Mesendoderm (in vitro differentiated cells): ENCODE measurements around the gene MFAP4.

Experiments used
- DNase-seq: peaks from one replicate; pipeline ENCODE4 v3.0.0; 2013
- H2AK5ac ChIP-seq: 2 replicates; pipeline ENCODE4 v1.6.1; 2013; ENCODE audit warnings: low read length, inconsistent platforms
- H2BK120ac ChIP-seq: 2 replicates; pipeline ENCODE4 v1.6.1; 2013; ENCODE audit warnings: low read depth, mild to moderate bottlenecking, low read length, moderate library complexity, mixed read lengths
- H2BK15ac ChIP-seq: replicated peaks from 2 replicates; pipeline ENCODE4 v1.6.1; 2013; ENCODE audit warnings: low read depth, mild to moderate bottlenecking, moderate library complexity
- H2BK5ac ChIP-seq: 2 replicates; pipeline ENCODE4 v1.6.1; 2013; ENCODE audit warnings: low read length, inconsistent platforms
- H3K18ac ChIP-seq: 2 replicates; pipeline ENCODE4 v1.6.1; 2013; ENCODE audit warnings: mild to moderate bottlenecking, low read length, mixed read lengths
- H3K23ac ChIP-seq: one replicate; pipeline ENCODE4 v1.6.1; 2013; ENCODE audit warnings: low read length
- H3K27ac ChIP-seq: 2 replicates; pipeline ENCODE4 v1.5.1; 2013; ENCODE audit warnings: low read depth, mild to moderate bottlenecking, inconsistent platforms, low read length, moderate library complexity
- H3K27me3 ChIP-seq: 2 replicates; pipeline ENCODE4 v1.6.1; 2013; ENCODE audit warnings: low read length, control low read depth, mild to moderate bottlenecking, inconsistent platforms; ENCODE audit not compliant: insufficient read depth, poor library complexity
- H3K36me3 ChIP-seq: 2 replicates; pipeline ENCODE4 v1.6.1; 2013; ENCODE audit warnings: low read length, inconsistent platforms; ENCODE audit not compliant: control insufficient read depth, insufficient read depth
- H3K4ac ChIP-seq: one replicate; pipeline ENCODE4 v1.6.1; 2013; ENCODE audit warnings: low read depth, mild to moderate bottlenecking, low read length, moderate library complexity
- H3K4me1 ChIP-seq: 2 replicates; pipeline ENCODE4 v1.6.1; 2013; ENCODE audit warnings: low read depth, low read length, inconsistent platforms; ENCODE audit not compliant: control insufficient read depth
- H3K4me2 ChIP-seq: 2 replicates; pipeline ENCODE4 v1.6.1; 2013; ENCODE audit warnings: low read length
- H3K4me3 ChIP-seq: 2 replicates; pipeline ENCODE4 v1.5.1; 2013; ENCODE audit warnings: mild to moderate bottlenecking, low read length
- H3K56ac ChIP-seq: one replicate; pipeline ENCODE4 v1.6.1; 2013; ENCODE audit warnings: low read length
- H3K79me1 ChIP-seq: 2 replicates; pipeline ENCODE4 v1.6.1; 2013; ENCODE audit warnings: low read length, inconsistent platforms
- H3K79me2 ChIP-seq: 2 replicates; pipeline ENCODE4 v1.6.1; 2013; ENCODE audit warnings: mild to moderate bottlenecking, low read length; ENCODE audit not compliant: control insufficient read depth, insufficient read depth
- H3K9ac ChIP-seq: 2 replicates; pipeline ENCODE4 v1.6.1; 2013; ENCODE audit warnings: low read length, inconsistent platforms
- H4K5ac ChIP-seq: one replicate; pipeline ENCODE4 v1.6.1; 2013; ENCODE audit warnings: low read length
- H4K8ac ChIP-seq: one replicate; pipeline ENCODE4 v1.6.1; 2013; ENCODE audit warnings: low read depth, mild to moderate bottlenecking, control low read depth, low read length, moderate library complexity
- WGBS: extraction: QIAGEN DNeasy Blood & Tissue Kit; methylation state at CpG from one replicate; pipeline ENCODE4 v1.1.7; 2013; ENCODE audit warnings: low lambda C conversion rate, missing lambda C conversion rate; ENCODE audit not compliant: insufficient coverage; ENCODE audit errors: extremely low coverage; 5-methylcytosine and 5-hydroxymethylcytosine counted together

MFAP4 gene

GRCh38 chr17:19424934-19425868, 38.2 kb upstream of the MFAP4 start:
- Histone ChIP-seq H3K4me3 (no peak overlapping the region), H4K8ac (no peak overlapping the region), H3K27ac (no peak overlapping the region), H3K23ac (no peak overlapping the region), H3K36me3 (no peaks in the 10 kb centered on the region), H3K4me2 (no peak overlapping the region), H3K56ac (no peak overlapping the region), H3K18ac (peak overlapping the region; percentile 90), H3K4ac (peak overlapping the region; percentile 85), H4K5ac (no peak overlapping the region), H3K4me1 (peaks cover 3% of the 10 kb centered on the region), H3K79me1 (no peaks in the 10 kb centered on the region), H3K79me2 (no peaks in the 10 kb centered on the region), H3K27me3 (no peaks in the 10 kb centered on the region), H2BK5ac (no peak overlapping the region), H3K9ac (no peak overlapping the region), H2AK5ac (no peak overlapping the region), H2BK15ac (no peak overlapping the region), H2BK120ac (peak overlapping the region; percentile 36)
- DNase-seq: no peak
- no CpG with 5 or more reads among the region's 8 CpGs for WGBS

GRCh38 chr17:19421926-19422325, 34.9 kb upstream of the MFAP4 start:
- no peaks in the 10 kb centered on the region for H3K27me3 ChIP-seq
- no peak overlapping the region for H2BK15ac ChIP-seq
- peaks cover 3% of the 10 kb centered on the region for H3K4me1 ChIP-seq
- H2BK120ac ChIP-seq: no peak overlapping the region
- no peak overlapping the region for H2BK5ac ChIP-seq
- no peak overlapping the region for H3K4me3 ChIP-seq
- H4K8ac ChIP-seq: no peak overlapping the region
- no peaks in the 10 kb centered on the region for H3K36me3 ChIP-seq
- H3K79me1 ChIP-seq: no peaks in the 10 kb centered on the region
- H3K9ac ChIP-seq: no peak overlapping the region
- no peak overlapping the region for H3K27ac ChIP-seq
- no peak overlapping the region for H3K4ac ChIP-seq
- no peak overlapping the region for H3K18ac ChIP-seq
- no peak overlapping the region for H3K4me2 ChIP-seq
- no peaks in the 10 kb centered on the region for H3K79me2 ChIP-seq
- H4K5ac ChIP-seq: no peak overlapping the region
- no peak for DNase-seq
- no peak overlapping the region for H2AK5ac ChIP-seq
- no peak overlapping the region for H3K56ac ChIP-seq
- H3K23ac ChIP-seq: no peak overlapping the region
- no CpG with 5 or more reads among the region's 6 CpGs for WGBS

- H2BK5ac ChIP-seq: no peak overlapping the region
- H3K27ac ChIP-seq: no peak overlapping the region
- no peak overlapping the region for H3K4me2 ChIP-seq
- no peak overlapping the region for H3K4ac ChIP-seq
- H3K36me3 ChIP-seq: no peaks in the 10 kb centered on the region
- H3K9ac ChIP-seq: no peak overlapping the region
- no peaks in the 10 kb centered on the region for H3K79me1 ChIP-seq
- H2BK120ac ChIP-seq: no peak overlapping the region
- no peaks in the 10 kb centered on the region for H3K27me3 ChIP-seq
- H3K18ac ChIP-seq: no peak overlapping the region
- H3K4me1 ChIP-seq: peaks cover under 1% of the 10 kb centered on the region
- no peak overlapping the region for H4K5ac ChIP-seq
- H3K79me2 ChIP-seq: no peaks in the 10 kb centered on the region
- no peak overlapping the region for H2BK15ac ChIP-seq
- peak overlapping the region; percentile 22 for H2AK5ac ChIP-seq
- no peak overlapping the region for H3K56ac ChIP-seq
- WGBS: no CpG with 5 or more reads among the region's 4 CpGs
- no peak overlapping the region for H4K8ac ChIP-seq
- no peak overlapping the region for H3K23ac ChIP-seq
- DNase-seq: no peak
- no peak overlapping the region for H3K4me3 ChIP-seq
Measured at GRCh38 chr17:19421219-19421618, 34.2 kb upstream of the MFAP4 start.

- Histone ChIP-seq H3K4me3 (no peak overlapping the region), H3K23ac (no peak overlapping the region), H2BK5ac (no peak overlapping the region), H3K18ac (no peak overlapping the region), H2AK5ac (peak overlapping the region; percentile 55), H3K27me3 (no peaks in the 10 kb centered on the region), H4K8ac (no peak overlapping the region), H3K4me2 (no peak overlapping the region), H3K36me3 (no peaks in the 10 kb centered on the region), H3K79me2 (no peaks in the 10 kb centered on the region), H3K9ac (no peak overlapping the region), H3K79me1 (no peaks in the 10 kb centered on the region), H3K27ac (no peak overlapping the region), H4K5ac (no peak overlapping the region), H3K4me1 (no peaks in the 10 kb centered on the region), H2BK120ac (no peak overlapping the region), H2BK15ac (no peak overlapping the region), H3K4ac (no peak overlapping the region), H3K56ac (peak overlapping the region; percentile 8)
- peak; percentile 65 for DNase-seq
- WGBS: no CpG with 5 or more reads among the region's 7 CpGs
Measured at GRCh38 chr17:19418251-19418992, 31.4 kb upstream of the MFAP4 start.

- no peak overlapping the region for H3K4me2 ChIP-seq
- no peak overlapping the region for H3K56ac ChIP-seq
- no peak overlapping the region for H3K27ac ChIP-seq
- WGBS: no CpG with 5 or more reads among the region's 3 CpGs
- no peak overlapping the region for H3K4ac ChIP-seq
- H3K4me3 ChIP-seq: no peak overlapping the region
- DNase-seq: no peak
- no peaks in the 10 kb centered on the region for H3K79me2 ChIP-seq
- no peak overlapping the region for H3K23ac ChIP-seq
- H2BK15ac ChIP-seq: no peak overlapping the region
- H3K4me1 ChIP-seq: no peaks in the 10 kb centered on the region
- H3K9ac ChIP-seq: no peak overlapping the region
- no peak overlapping the region for H3K18ac ChIP-seq
- no peak overlapping the region for H2AK5ac ChIP-seq
- no peak overlapping the region for H4K8ac ChIP-seq
- H4K5ac ChIP-seq: no peak overlapping the region
- H3K79me1 ChIP-seq: no peaks in the 10 kb centered on the region
- no peak overlapping the region for H2BK5ac ChIP-seq
- no peak overlapping the region for H2BK120ac ChIP-seq
- H3K27me3 ChIP-seq: no peaks in the 10 kb centered on the region
- no peaks in the 10 kb centered on the region for H3K36me3 ChIP-seq
Measured at GRCh38 chr17:19417611-19418010, 30.6 kb upstream of the MFAP4 start.
